Neutrophil (primary cell): ENCODE measurements around the gene POLR3GL.

Experiments
- H3K27ac ChIP-seq: fragments of 200-600 bp; sonication (generic); 2 replicates; pipeline ENCODE4 v1.5.1; 2016; ENCODE audit warnings: mild to moderate bottlenecking, moderate library complexity
- H3K27me3 ChIP-seq: fragments of 200-600 bp; sonication (generic); 2 replicates; pipeline ENCODE4 v1.6.0; 2016; ENCODE audit warnings: mild to moderate bottlenecking
- H3K36me3 ChIP-seq: fragments of 200-600 bp; sonication (generic); 2 replicates; pipeline ENCODE4 v1.5.1; 2017
- H3K4me1 ChIP-seq, 2 experiments: fragments of 200-600 bp in 1 of 2; sonication (generic) in 1 of 2; 1 replicate in 1 of 2; 2 replicates in 1 of 2; pipeline versions ENCODE4 v1.5.1 to v1.6.1; 2013 to 2016; ENCODE audit warnings: low read depth in 1 of 2, low read length in 1 of 2, mild to moderate bottlenecking in 1 of 2, moderate library complexity in 1 of 2; ENCODE audit not compliant: control insufficient read depth in 1 of 2, insufficient read depth in 1 of 2
- H3K4me3 ChIP-seq, 2 experiments: fragments of 200-600 bp in 1 of 2; sonication (generic) in 1 of 2; 1 replicate in 1 of 2; 2 replicates in 1 of 2; pipeline ENCODE4 v1.5.1; 2013 to 2016; ENCODE audit warnings: low read depth in 1 of 2, low read length in 1 of 2, mild to moderate bottlenecking in 1 of 2, moderate library complexity in 1 of 2
- H3K9me3 ChIP-seq: fragments of 200-600 bp; sonication (generic); 2 replicates; pipeline ENCODE4 v1.5.1; 2016
- CTCF ChIP-seq: fragments of 200-600 bp; sonication (generic); IDR thresholded peaks from 2 replicates; pipeline ENCODE4 v1.5.1; 2016; ENCODE audit warnings: antibody characterized with exemption

POLR3GL gene

GRCh38 chr1:145999321-146000024 lies 35.0 kb downstream of the POLR3GL start:
- no peaks in the 10 kb centered on the region for H3K9me3 ChIP-seq
- H3K27ac ChIP-seq: peak overlapping the region; percentile 72
- peaks cover 27 to 39% of the 10 kb centered on the region in 2 experiments for H3K4me1 ChIP-seq
- TF ChIP-seq CTCF: peak; percentile 6
- no peaks in the 10 kb centered on the region for H3K27me3 ChIP-seq
- peak overlapping the region in 1 of 2 experiments; percentile 20 for H3K4me3 ChIP-seq
- peaks cover 11% of the 10 kb centered on the region for H3K36me3 ChIP-seq

- no peaks in the 10 kb centered on the region for H3K27me3 ChIP-seq
- no peaks in the 10 kb centered on the region for H3K36me3 ChIP-seq
- H3K27ac ChIP-seq: peak overlapping the region; percentile 6
- H3K4me1 ChIP-seq: peaks cover 31 to 41% of the 10 kb centered on the region in 2 experiments
- no peaks in the 10 kb centered on the region for H3K9me3 ChIP-seq
- no peak overlapping the region for H3K4me3 ChIP-seq
- no peak for TF ChIP-seq CTCF
These were observed 37.2 kb downstream of the POLR3GL start for GRCh38 chr1:146001709-146002108.

GRCh38 chr1:146007489-146008133 lies 43.1 kb downstream of the POLR3GL start:
- no peaks in the 10 kb centered on the region for H3K9me3 ChIP-seq
- peaks cover 7 to 12% of the 10 kb centered on the region in 2 experiments for H3K4me1 ChIP-seq
- TF ChIP-seq CTCF: no peak
- peak overlapping the region in 1 of 2 experiments; percentile 55 for H3K4me3 ChIP-seq
- peak overlapping the region; percentile 89 for H3K27ac ChIP-seq
- no peaks in the 10 kb centered on the region for H3K27me3 ChIP-seq
- no peaks in the 10 kb centered on the region for H3K36me3 ChIP-seq

- Histone ChIP-seq H3K9me3 (no peaks in the 10 kb centered on the region), H3K27me3 (peaks cover 8% of the 10 kb centered on the region), H3K4me3 (no peak overlapping the region), H3K27ac (no peak overlapping the region), H3K4me1 (peaks cover 7 to 12% of the 10 kb centered on the region in 2 experiments), H3K36me3 (no peaks in the 10 kb centered on the region)
- no peak for TF ChIP-seq CTCF
These were observed 45.7 kb downstream of the POLR3GL start for GRCh38 chr1:146010126-146010738.

GRCh38 chr1:146012703-146013558 lies 48.4 kb downstream of the POLR3GL start:
- Histone ChIP-seq H3K9me3 (no peaks in the 10 kb centered on the region), H3K4me3 (no peak overlapping the region), H3K36me3 (no peaks in the 10 kb centered on the region), H3K27me3 (peaks cover 32% of the 10 kb centered on the region), H3K27ac (no peak overlapping the region), H3K4me1 (no peaks in the 10 kb centered on the region)
- peak; percentile 65 for TF ChIP-seq CTCF
